WTC11 (cell line): ENCODE results near the gene HHAT. TPM values are rescaled to one million over a fixed set of nuclear protein-coding genes. Genes with fewer than 3 reads are reported as not detected.
A peak's percentile ranks its signal among the peaks of the same experiment; 100 is the strongest.

Source experiments
- ATAC-seq: fragments of 200-7000 bp; cut with Tn5 transposase; 2 replicates; pipeline ENCODE4 v1.10.0; 2021; ENCODE audit warnings: mild to moderate bottlenecking, moderate library complexity
- CTCF ChIA-PET: fragments of 300-600 bp; sonication (Branson Sonifier 250); formaldehyde crosslinking; loops from one replicate; lab custom pipeline; 2021; ENCODE audit warnings: antibody characterized with exemption; lab: Charles Lee
- POLR2A ChIA-PET: fragments of 350-600 bp; sonication (Branson Sonifier 250); formaldehyde crosslinking; loops from one replicate; lab custom pipeline; 2021; ENCODE audit warnings: antibody characterized with exemption; lab: Charles Lee
- DNase-seq: peaks from one replicate; pipeline ENCODE4 v3.0.0; 2021; ENCODE audit warnings: low spot score
- H3K27ac Mint-ChIP-seq: 2 replicates; pipeline ENCODE4 v1.8.0; 2021; ENCODE audit warnings: mixed read lengths
- H3K27me3 Mint-ChIP-seq: 2 replicates; pipeline ENCODE4 v1.8.0; 2021; ENCODE audit warnings: low read depth, mild to moderate bottlenecking, moderate library complexity, mixed read lengths
- H3K36me3 Mint-ChIP-seq: 2 replicates; pipeline ENCODE4 v1.8.0; 2021; ENCODE audit warnings: mixed read lengths
- H3K4me1 Mint-ChIP-seq: 2 replicates; pipeline ENCODE4 v1.8.0; 2022; ENCODE audit warnings: mixed read lengths
- H3K4me3 Mint-ChIP-seq: 2 replicates; pipeline ENCODE4 v1.8.0; 2021; ENCODE audit warnings: mild to moderate bottlenecking, moderate library complexity, mixed read lengths
- H3K9me3 Mint-ChIP-seq: 2 replicates; pipeline ENCODE4 v1.8.0; 2021; ENCODE audit warnings: mixed read lengths
- ATF3 ChIP-seq: sonication (generic); formaldehyde crosslinking; conservative IDR thresholded peaks from 2 replicates; pipeline ENCODE4 v1.8.1; 2022; ENCODE audit warnings: mild to moderate bottlenecking, missing genetic modification reagents
- CREB1 ChIP-seq: sonication (generic); formaldehyde crosslinking; IDR thresholded peaks from 2 replicates; pipeline ENCODE4 v1.8.0; 2023; ENCODE audit warnings: mild to moderate bottlenecking, missing genetic modification reagents
- CREM ChIP-seq: sonication (generic); formaldehyde crosslinking; IDR thresholded peaks from 2 replicates; pipeline ENCODE4 v1.8.1; 2022; ENCODE audit warnings: mild to moderate bottlenecking, missing genetic modification reagents, moderate library complexity
- CTCF ChIP-seq: fragments of 200-600 bp; IDR thresholded peaks from 2 replicates; pipeline ENCODE4 v1.8.0; 2022; ENCODE audit warnings: antibody characterized with exemption
- ELF4 ChIP-seq: sonication (generic); formaldehyde crosslinking; IDR thresholded peaks from 2 replicates; pipeline ENCODE4 v1.8.1; 2022; ENCODE audit warnings: low read depth, mild to moderate bottlenecking, moderate library complexity, missing genetic modification reagents
- FOXJ3 ChIP-seq: sonication (generic); formaldehyde crosslinking; IDR thresholded peaks from 2 replicates; pipeline ENCODE4 v1.9.0; 2021; ENCODE audit warnings: missing genetic modification reagents, mild to moderate bottlenecking, borderline replicate concordance
- FOXP1 ChIP-seq: sonication (generic); formaldehyde crosslinking; IDR thresholded peaks from 2 replicates; pipeline ENCODE4 v1.8.0; 2022; ENCODE audit warnings: missing genetic modification reagents, mild to moderate bottlenecking, moderate library complexity, borderline replicate concordance
- GABPB1 ChIP-seq: sonication (generic); formaldehyde crosslinking; IDR thresholded peaks from 2 replicates; pipeline ENCODE4 v1.8.1; 2023; ENCODE audit warnings: mild to moderate bottlenecking, missing genetic modification reagents
- HMGXB4 ChIP-seq: sonication (generic); formaldehyde crosslinking; IDR thresholded peaks from 2 replicates; pipeline ENCODE4 v1.8.1; 2023; ENCODE audit warnings: mild to moderate bottlenecking, moderate library complexity, missing genetic modification reagents
- KAT7 ChIP-seq: sonication (generic); formaldehyde crosslinking; IDR thresholded peaks from 2 replicates; pipeline ENCODE4 v1.8.1; 2023; ENCODE audit warnings: missing genetic modification reagents, mild to moderate bottlenecking, borderline replicate concordance
- MYBL2 ChIP-seq: sonication (generic); formaldehyde crosslinking; IDR thresholded peaks from 2 replicates; pipeline ENCODE4 v1.8.1; 2023; ENCODE audit warnings: mild to moderate bottlenecking, moderate library complexity, missing genetic modification reagents
- NFE2L1 ChIP-seq: sonication (generic); formaldehyde crosslinking; IDR thresholded peaks from 2 replicates; pipeline ENCODE4 v1.8.1; 2023; ENCODE audit warnings: missing genetic modification reagents
- NR3C1 ChIP-seq: sonication (generic); formaldehyde crosslinking; conservative IDR thresholded peaks from 2 replicates; pipeline ENCODE4 v1.8.1; 2023; ENCODE audit warnings: low read depth, mild to moderate bottlenecking, missing genetic modification reagents
- RELA ChIP-seq: sonication (generic); formaldehyde crosslinking; IDR thresholded peaks from 2 replicates; pipeline ENCODE4 v1.8.1; 2022; ENCODE audit warnings: missing genetic modification reagents, mild to moderate bottlenecking, borderline replicate concordance
- SMAD4 ChIP-seq: sonication (generic); formaldehyde crosslinking; IDR thresholded peaks from 2 replicates; pipeline ENCODE4 v1.8.0; 2022; ENCODE audit warnings: mild to moderate bottlenecking, missing genetic modification reagents
- TEAD4 ChIP-seq: sonication (generic); formaldehyde crosslinking; IDR thresholded peaks from 2 replicates; pipeline ENCODE4 v1.8.0; 2022; ENCODE audit warnings: mild to moderate bottlenecking, missing genetic modification reagents
- ZMAT4 ChIP-seq: fragments of 250-450 bp; sonication (Bioruptor Pico); IDR thresholded peaks from 2 replicates; pipeline ENCODE4 v1.9.0; 2021; ENCODE audit warnings: mild to moderate bottlenecking
- ZNF232 ChIP-seq: sonication (generic); formaldehyde crosslinking; IDR thresholded peaks from 2 replicates; pipeline ENCODE4 v1.8.0; 2022; ENCODE audit warnings: mild to moderate bottlenecking, missing genetic modification reagents
- ZNF396 ChIP-seq: fragments of 250-450 bp; sonication (Bioruptor Pico); IDR thresholded peaks from 2 replicates; pipeline ENCODE4 v1.8.0; 2021; ENCODE audit warnings: mild to moderate bottlenecking, moderate library complexity, borderline replicate concordance
- total RNA-seq: library from RNA; stranded (reverse); gene quantifications from 3 replicates; pipeline ENCODE4 v1.2.3, GENCODE V29; 2021
- TF ChIP-seq, protein P1 (sequence below): sonication (generic); formaldehyde crosslinking; IDR thresholded peaks from 2 replicates; pipeline ENCODE4 v1.8.1; 2023; ENCODE audit warnings: mild to moderate bottlenecking, missing genetic modification reagents, moderate library complexity
- TF ChIP-seq, protein P2 (sequence below): fragments of 250-450 bp; sonication (Bioruptor Pico); IDR thresholded peaks from 2 replicates; pipeline ENCODE4 v1.9.0; 2021; ENCODE audit warnings: mild to moderate bottlenecking, borderline replicate concordance

HHAT gene
- total RNA-seq, 1 experiment from 2014 or later = 0.39 TPM

GRCh38 chr1:210372491-210372890 is 43.8 kb downstream of the HHAT start:
- Mint-ChIP-seq H3K4me1 (peaks cover 62% of the 10 kb centered on the region), H3K4me3 (0 out of 2 replicates have a peak overlapping the region, but pooled peaks have one; percentile 1), H3K36me3 (no peaks in the 10 kb centered on the region), H3K9me3 (no peaks in the 10 kb centered on the region), H3K27ac (no peak overlapping the region), H3K27me3 (peaks cover 56% of the 10 kb centered on the region)
- DNase-seq (no peak), ATAC-seq (no peak)
- ChIA-PET CTCF (interaction anchor here (1.3 to 4.1 kb wide), 2 partner anchors 12 to 31 kb away, joined by 4 to 32 read pairs; no protein-coding TSS in a partner anchor), POLR2A (no interaction called here)
- no peak for TF ChIP-seq FOXP1
- TF ChIP-seq, protein P1, sequence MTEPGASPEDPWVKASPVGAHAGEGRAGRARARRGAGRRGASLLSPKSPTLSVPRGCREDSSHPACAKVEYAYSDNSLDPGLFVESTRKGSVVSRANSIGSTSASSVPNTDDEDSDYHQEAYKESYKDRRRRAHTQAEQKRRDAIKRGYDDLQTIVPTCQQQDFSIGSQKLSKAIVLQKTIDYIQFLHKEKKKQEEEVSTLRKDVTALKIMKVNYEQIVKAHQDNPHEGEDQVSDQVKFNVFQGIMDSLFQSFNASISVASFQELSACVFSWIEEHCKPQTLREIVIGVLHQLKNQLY (CRISPR knock-in tag) = no peak
- TF ChIP-seq, protein P2, sequence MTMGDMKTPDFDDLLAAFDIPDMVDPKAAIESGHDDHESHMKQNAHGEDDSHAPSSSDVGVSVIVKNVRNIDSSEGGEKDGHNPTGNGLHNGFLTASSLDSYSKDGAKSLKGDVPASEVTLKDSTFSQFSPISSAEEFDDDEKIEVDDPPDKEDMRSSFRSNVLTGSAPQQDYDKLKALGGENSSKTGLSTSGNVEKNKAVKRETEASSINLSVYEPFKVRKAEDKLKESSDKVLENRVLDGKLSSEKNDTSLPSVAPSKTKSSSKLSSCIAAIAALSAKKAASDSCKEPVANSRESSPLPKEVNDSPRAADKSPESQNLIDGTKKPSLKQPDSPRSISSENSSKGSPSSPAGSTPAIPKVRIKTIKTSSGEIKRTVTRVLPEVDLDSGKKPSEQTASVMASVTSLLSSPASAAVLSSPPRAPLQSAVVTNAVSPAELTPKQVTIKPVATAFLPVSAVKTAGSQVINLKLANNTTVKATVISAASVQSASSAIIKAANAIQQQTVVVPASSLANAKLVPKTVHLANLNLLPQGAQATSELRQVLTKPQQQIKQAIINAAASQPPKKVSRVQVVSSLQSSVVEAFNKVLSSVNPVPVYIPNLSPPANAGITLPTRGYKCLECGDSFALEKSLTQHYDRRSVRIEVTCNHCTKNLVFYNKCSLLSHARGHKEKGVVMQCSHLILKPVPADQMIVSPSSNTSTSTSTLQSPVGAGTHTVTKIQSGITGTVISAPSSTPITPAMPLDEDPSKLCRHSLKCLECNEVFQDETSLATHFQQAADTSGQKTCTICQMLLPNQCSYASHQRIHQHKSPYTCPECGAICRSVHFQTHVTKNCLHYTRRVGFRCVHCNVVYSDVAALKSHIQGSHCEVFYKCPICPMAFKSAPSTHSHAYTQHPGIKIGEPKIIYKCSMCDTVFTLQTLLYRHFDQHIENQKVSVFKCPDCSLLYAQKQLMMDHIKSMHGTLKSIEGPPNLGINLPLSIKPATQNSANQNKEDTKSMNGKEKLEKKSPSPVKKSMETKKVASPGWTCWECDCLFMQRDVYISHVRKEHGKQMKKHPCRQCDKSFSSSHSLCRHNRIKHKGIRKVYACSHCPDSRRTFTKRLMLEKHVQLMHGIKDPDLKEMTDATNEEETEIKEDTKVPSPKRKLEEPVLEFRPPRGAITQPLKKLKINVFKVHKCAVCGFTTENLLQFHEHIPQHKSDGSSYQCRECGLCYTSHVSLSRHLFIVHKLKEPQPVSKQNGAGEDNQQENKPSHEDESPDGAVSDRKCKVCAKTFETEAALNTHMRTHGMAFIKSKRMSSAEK (CRISPR knock-in tag) = no peak
- TF ChIP-seq NFE2L1 (CRISPR knock-in tag) = no peak

DNA sequence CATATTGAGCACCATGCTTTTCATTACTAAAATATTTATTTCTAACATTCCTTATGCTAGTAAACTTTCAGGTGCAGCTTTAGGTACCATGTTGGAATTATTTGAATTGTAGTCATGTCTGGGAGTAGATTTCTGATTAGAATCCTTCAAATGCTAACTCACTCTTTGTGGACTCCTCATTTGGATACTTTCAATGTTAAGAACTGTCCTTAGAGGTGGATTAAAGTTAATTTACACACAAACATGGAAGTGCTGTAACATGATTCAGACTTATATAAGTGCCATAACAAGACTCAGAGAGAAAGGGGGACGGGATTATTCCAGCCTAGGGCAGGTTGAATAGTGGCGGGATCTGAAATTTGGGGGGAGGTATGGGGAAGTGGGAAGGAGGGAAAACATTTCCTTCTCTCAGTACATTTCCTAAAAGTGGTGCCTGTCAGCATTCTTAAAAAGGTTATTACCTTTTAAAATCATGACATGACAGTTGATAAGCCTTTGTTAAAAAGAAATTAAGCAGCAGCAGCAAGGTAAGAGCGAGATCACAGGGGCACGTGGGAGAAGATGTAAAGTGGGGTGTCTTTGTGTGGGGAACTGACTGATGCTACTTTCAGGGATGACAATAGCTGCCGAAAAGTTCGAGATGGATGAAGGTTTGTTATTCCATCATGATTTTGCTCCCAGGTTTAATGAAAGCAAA is 44.4 kb downstream of the HHAT start:
- Mint-ChIP-seq H3K27ac (peak overlapping the region; percentile 98), H3K27me3 (peaks cover 54% of the 10 kb centered on the region), H3K4me1 (peaks cover 59% of the 10 kb centered on the region), H3K36me3 (no peaks in the 10 kb centered on the region), H3K4me3 (peak overlapping the region; percentile 52), H3K9me3 (no peaks in the 10 kb centered on the region)
- ATAC-seq (no peak), DNase-seq (no peak)
- TF ChIP-seq NR3C1 (CRISPR knock-in tag) = no peak
- TF ChIP-seq TEAD4 = no peak
- TF ChIP-seq CTCF = no peak
- TF ChIP-seq ZNF232 (CRISPR knock-in tag) = no peak
- ChIA-PET POLR2A (interaction anchor here (1.1 to 1.5 kb wide), 2 partner anchors 12 to 140 kb away, joined by 3 to 5 read pairs; partner anchors contain the start of gene SERTAD4), CTCF (interaction anchor here (1.1 to 4.1 kb wide), 10 partner anchors 10 to 884 kb away, joined by 3 to 32 read pairs (median 6); partner anchors contain the start of gene KCNH1)

DNA sequence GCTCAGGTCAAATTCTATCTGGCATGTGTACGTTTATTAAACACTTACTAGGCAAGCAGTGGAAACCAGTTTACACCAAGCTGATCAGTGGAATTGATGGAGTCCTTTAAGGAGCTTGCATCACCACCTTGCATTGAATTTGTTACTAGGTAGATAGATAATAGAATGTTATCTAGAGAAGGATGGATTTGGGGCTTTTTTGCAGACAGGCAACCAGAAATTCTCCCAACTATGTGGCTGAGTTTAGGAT is 44.9 kb downstream of the HHAT start:
- H3K4me3 Mint-ChIP-seq = peak overlapping the region; percentile 52
- CTCF ChIA-PET = interaction anchor here (0.6 to 4.1 kb wide), 22 partner anchors 8 to 883 kb away, joined by 3 to 32 read pairs (median 5); partner anchors contain the start of gene KCNH1
- TF ChIP-seq CREB1 (CRISPR knock-in tag) (no peak), TEAD4 (0 out of 2 replicates have a peak, but pooled peaks have one; percentile 7), GABPB1 (CRISPR knock-in tag) (no peak), CREM (no peak), KAT7 (CRISPR knock-in tag) (no peak), RELA (CRISPR knock-in tag) (no peak), ELF4 (no peak), MYBL2 (CRISPR knock-in tag) (no peak), ZNF396 (CRISPR knock-in tag) (no peak), ATF3 (CRISPR knock-in tag) (peak; percentile 82; the same call in 1 of the 2 replicates), SMAD4 (CRISPR knock-in tag) (no peak), FOXJ3 (CRISPR knock-in tag) (no peak), NFE2L1 (CRISPR knock-in tag) (no peak), HMGXB4 (CRISPR knock-in tag) (no peak), ZMAT4 (CRISPR knock-in tag) (0 out of 2 replicates have a peak, but pooled peaks have one; percentile 24)

More for the DNA sequence above, 44.9 kb downstream of the HHAT start:
- no peaks in the 10 kb centered on the region for H3K36me3 Mint-ChIP-seq
- peak overlapping the region; percentile 98 for H3K27ac Mint-ChIP-seq
- no peak for DNase-seq
- no peaks in the 10 kb centered on the region for H3K9me3 Mint-ChIP-seq
- H3K4me1 Mint-ChIP-seq = peaks cover 58% of the 10 kb centered on the region
- POLR2A ChIA-PET = interaction anchor here (0.6 to 1.5 kb wide), 7 partner anchors 10 to 887 kb away, joined by 3 to 6 read pairs (median 3); partner anchors contain the start of gene SERTAD4
- ATAC-seq = no peak
- peaks cover 51% of the 10 kb centered on the region for H3K27me3 Mint-ChIP-seq
